Measurements from ENCODE around the gene UBR3. TPM values are rescaled to one million over a fixed set of nuclear protein-coding genes. Genes with fewer than 3 reads are reported as not detected.

UBR3 gene
- total and polyA plus RNA-seq, 2 of the 4 experiments (the other 2 are of a cell fraction) = 10.0 to 33.9 TPM

- Histone ChIP-seq H3K4ac (ENCODE audit: low read depth, low read length) (no peak overlapping the region), H3K27me3 (ENCODE audit: control insufficient read depth, insufficient read depth, low read length) (no peaks in the 10 kb centered on the region), H4K20me1 (ENCODE audit: insufficient read depth, low read length) (no peaks in the 10 kb centered on the region), H3K4me3 (ENCODE audit: insufficient read depth, low read depth, low read length) (no peak overlapping the region), H3K4me1 (ENCODE audit: control insufficient read depth, insufficient read depth, low read length) (no peaks in the 10 kb centered on the region), H3K14ac (replicated peaks; ENCODE audit: low read depth, low read length) (no peak overlapping the region), H3K56ac (ENCODE audit: extremely low read depth, insufficient read depth, low read length) (no peak overlapping the region), H3K9ac (ENCODE audit: low read depth, low read length) (no peak overlapping the region), H4K8ac (ENCODE audit: low read depth in 2 of 2, low read length in 2 of 2) (no peak overlapping the region), H2BK15ac (ENCODE audit: low read depth, low read length) (no peak overlapping the region), H3K9me3 (ENCODE audit: control insufficient read depth, insufficient read depth, low read length) (peaks cover 4% of the 10 kb centered on the region; the same call in 1 of the 2 replicates), H2BK120ac (ENCODE audit: low read depth, low read length) (no peak overlapping the region), H4K91ac (ENCODE audit: insufficient read depth, low read depth, low read length) (no peak overlapping the region), H3K36me3 (ENCODE audit: control insufficient read depth, insufficient read depth, low read length) (no peaks in the 10 kb centered on the region), H3K27ac (ENCODE audit: insufficient read depth, low read length) (no peak overlapping the region), H2AK5ac (ENCODE audit: low read depth, low read length) (no peak overlapping the region), H4K5ac (ENCODE audit: low read depth, low read length) (no peak overlapping the region), H3K79me1 (ENCODE audit: low read depth in 1 of 2, low read length in 2 of 2) (no peaks in the 10 kb centered on the region), H3K4me2 (ENCODE audit: low read depth, low read length) (no peak overlapping the region), H2AFZ (replicated peaks; ENCODE audit: low read length, poor library complexity) (no peak overlapping the region), H2AK9ac (replicated peaks; ENCODE audit: low read depth, low read length, poor library complexity) (no peak overlapping the region), H3K9me1 (ENCODE audit: insufficient read depth, low read length) (0 out of 2 replicates have a peak, but pooled peaks cover 3% of the 10 kb centered on the region), H2BK5ac (ENCODE audit: low read depth, low read length, poor library complexity, severe bottlenecking) (no peak overlapping the region), H3K23ac (ENCODE audit: low read depth, low read length) (no peak overlapping the region), H2BK20ac (ENCODE audit: low read depth, low read length) (no peak overlapping the region), H3K18ac (ENCODE audit: low read depth, low read length) (no peak overlapping the region)
- ChIA-PET CTCF (no interaction called here), POLR2A (ENCODE audit: unreplicated experiment) (no interaction called here)
- in situ Hi-C loops (cut with MboI; ENCODE audit: low sequenced_read_pairs) (no loop called here), intact Hi-C loops (cut with micrococcal nuclease) (loop anchor here (5.0 kb wide), 2 partner anchors 55 to 130 kb away; no protein-coding TSS in a partner anchor), dilution Hi-C loops (cut with HindIII; ENCODE audit: low sequenced_read_pairs, unreplicated experiment) (no loop called here)
- WGBS, 2 experiments (ENCODE audit: extremely low coverage in 2 of 2, insufficient read length in 1 of 2) = no CpG with 5 or more reads among the region's 4 CpGs
- BruUV-seq (replicated peaks) = no TSS peak
- TF ChIP-seq MXI1 (IDR thresholded peaks at IDR 0.05; ENCODE audit: borderline replicate concordance, low read depth, low read length) (no peak), NFE2L2 (IDR thresholded peaks at IDR 0.05; ENCODE audit: low read depth, low read length) (peak; percentile 81), MAFK (IDR thresholded peaks at IDR 0.05; ENCODE audit: low read depth, low read length) (peak; percentile 97)
- ATAC-seq (ENCODE audit: low read depth) (peak; percentile 18; the same call in 1 of the 2 replicates), DNase-seq (peak; percentile 38)
These were observed 265.3 kb downstream of the UBR3 start for GRCh38 chr2:170092436-170093060.
